ENCODE measurements around the gene CDKN2AIPNL. TPM values are rescaled to one million over a fixed set of nuclear protein-coding genes. Genes with fewer than 3 reads are reported as not detected.

Gene CDKN2AIPNL
- total RNA-seq, 1 experiment from 2014 or later = 35.3 TPM

GRCh38 chr5:134437340-134437846, 25.7 kb upstream of the CDKN2AIPNL start:
- intact Hi-C loops (cut with micrococcal nuclease; ENCODE audit: unreplicated experiment) = loop anchor here (5.0 kb wide), 1 partner anchor 130 kb away; no protein-coding TSS in a partner anchor

GRCh38 chr5:134436523-134437339, 25.1 kb upstream of the CDKN2AIPNL start:
- Histone ChIP-seq H4K20me1 (ENCODE audit: insufficient read depth) (no peaks in the 10 kb centered on the region), H3K9me2 (ENCODE audit: insufficient read depth) (no peaks in the 10 kb centered on the region), H2AFZ (peak overlapping the region; percentile 64; the same call in 1 of the 2 replicates), H3K4me3 (peak overlapping the region; percentile 47; the same call in 1 of the 2 replicates), H3K27me3 (ENCODE audit: insufficient read depth, low read depth) (no peaks in the 10 kb centered on the region), H3F3A (ENCODE audit: insufficient read depth, low read depth) (peaks cover 58% of the 10 kb centered on the region), H3K79me2 (ENCODE audit: low read depth) (no peaks in the 10 kb centered on the region), H3K9me3 (ENCODE audit: insufficient read depth, low read depth) (no peaks in the 10 kb centered on the region), H3K4me2 (peak overlapping the region; percentile 83), H3K4me1 (replicated peaks; ENCODE audit: insufficient read depth) (peaks cover 61% of the 10 kb centered on the region), H3K27ac (peak overlapping the region; percentile 80), H3K36me3 (ENCODE audit: low read depth) (no peaks in the 10 kb centered on the region)
- BruUV-seq (replicated peaks) = no TSS peak
- TF ChIP-seq EZH2 (IDR thresholded peaks at IDR 0.05; ENCODE audit: low read depth) = no peak
- TF ChIP-seq CTCF (conservative IDR thresholded peaks at IDR 0.05) = no peak
- peak; percentile 84 to 91 for DNase-seq
- ChIA-PET CTCF (interaction anchor here (0.9 to 1.3 kb wide), 2 partner anchors 66 to 69 kb away, joined by 3 to 6 read pairs; no protein-coding TSS in a partner anchor), POLR2A (ENCODE audit: unreplicated experiment) (interaction anchor here (0.5 to 0.6 kb wide), 2 partner anchors 87 to 111 kb away, joined by 3 read pairs; no protein-coding TSS in a partner anchor)
- intact Hi-C loops (cut with micrococcal nuclease; ENCODE audit: unreplicated experiment) = loop anchor here (5.0 kb wide), 1 partner anchor 131 kb away; no protein-coding TSS in a partner anchor

More at GRCh38 chr5:134437340-134437846, 25.7 kb upstream of the CDKN2AIPNL start:
- H3K36me3 ChIP-seq (ENCODE audit: low read depth) = no peaks in the 10 kb centered on the region
- ChIA-PET CTCF (interaction anchor here (0.9 to 1.3 kb wide), 2 partner anchors 66 to 68 kb away, joined by 3 to 6 read pairs; no protein-coding TSS in a partner anchor), POLR2A (ENCODE audit: unreplicated experiment) (no interaction called here)
- no peaks in the 10 kb centered on the region for H3K9me3 ChIP-seq (ENCODE audit: insufficient read depth, low read depth)
- H3F3A ChIP-seq (ENCODE audit: insufficient read depth, low read depth) = peaks cover 58% of the 10 kb centered on the region
- H3K4me2 ChIP-seq = peak overlapping the region; percentile 83
- no peaks in the 10 kb centered on the region for H4K20me1 ChIP-seq (ENCODE audit: insufficient read depth)
- H2AFZ ChIP-seq = no peak overlapping the region
- TF ChIP-seq EZH2 (IDR thresholded peaks at IDR 0.05; ENCODE audit: low read depth) (no peak), CTCF (conservative IDR thresholded peaks at IDR 0.05) (no peak)
- H3K79me2 ChIP-seq (ENCODE audit: low read depth) = no peaks in the 10 kb centered on the region
- H3K27ac ChIP-seq = peak overlapping the region; percentile 80
- H3K9me2 ChIP-seq (ENCODE audit: insufficient read depth) = no peaks in the 10 kb centered on the region
- TSS peak; percentile 100 for BruUV-seq (replicated peaks)
- H3K4me3 ChIP-seq = peak overlapping the region; percentile 47; the same call in 1 of the 2 replicates
- no peaks in the 10 kb centered on the region for H3K27me3 ChIP-seq (ENCODE audit: insufficient read depth, low read depth)
- peak in 1 of 2 experiments; percentile 63 for DNase-seq
- peaks cover 61% of the 10 kb centered on the region for H3K4me1 ChIP-seq (replicated peaks; ENCODE audit: insufficient read depth)

- TF ChIP-seq CTCF (conservative IDR thresholded peaks at IDR 0.05) (no peak), EZH2 (IDR thresholded peaks at IDR 0.05; ENCODE audit: low read depth) (no peak)
- intact Hi-C loops (cut with micrococcal nuclease; ENCODE audit: unreplicated experiment) = loop anchor here (5.0 kb wide), 1 partner anchor 132 kb away; no protein-coding TSS in a partner anchor
- ChIA-PET POLR2A (ENCODE audit: unreplicated experiment) (no interaction called here), CTCF (no interaction called here)
- Histone ChIP-seq H3K9me3 (ENCODE audit: insufficient read depth, low read depth) (no peaks in the 10 kb centered on the region), H3F3A (ENCODE audit: insufficient read depth, low read depth) (peaks cover 58% of the 10 kb centered on the region), H3K4me2 (peak overlapping the region; percentile 83), H3K27me3 (ENCODE audit: insufficient read depth, low read depth) (no peaks in the 10 kb centered on the region), H3K36me3 (ENCODE audit: low read depth) (no peaks in the 10 kb centered on the region), H3K4me3 (no peak overlapping the region), H4K20me1 (ENCODE audit: insufficient read depth) (no peaks in the 10 kb centered on the region), H3K4me1 (replicated peaks; ENCODE audit: insufficient read depth) (peaks cover 60% of the 10 kb centered on the region), H3K9me2 (ENCODE audit: insufficient read depth) (no peaks in the 10 kb centered on the region), H3K27ac (peak overlapping the region; percentile 80), H2AFZ (no peak overlapping the region), H3K79me2 (ENCODE audit: low read depth) (no peaks in the 10 kb centered on the region)
- peak; percentile 28 to 76 for DNase-seq
- BruUV-seq (replicated peaks) = no TSS peak
Observed at GRCh38 chr5:134435560-134435959, 23.9 kb upstream of the CDKN2AIPNL start.
